GM18498 (cell line): ENCODE data around the gene POC1B.

Experiments used
- ATAC-seq: cut with Tn5 transposase; IDR thresholded peaks from one replicate; pipeline ENCODE4 v1.9.1; 2021; ENCODE audit warnings: mild to moderate bottlenecking, moderate library complexity; ENCODE audit not compliant: unreplicated experiment

POC1B gene

GRCh38 chr12:89424389-89424788, 101.5 kb downstream of the POC1B start:
- no peak for ATAC-seq

GRCh38 chr12:89421092-89421835, 104.6 kb downstream of the POC1B start:
- ATAC-seq: no peak

GRCh38 chr12:89418228-89418910, 107.5 kb downstream of the POC1B start:
- no peak for ATAC-seq

DNA sequence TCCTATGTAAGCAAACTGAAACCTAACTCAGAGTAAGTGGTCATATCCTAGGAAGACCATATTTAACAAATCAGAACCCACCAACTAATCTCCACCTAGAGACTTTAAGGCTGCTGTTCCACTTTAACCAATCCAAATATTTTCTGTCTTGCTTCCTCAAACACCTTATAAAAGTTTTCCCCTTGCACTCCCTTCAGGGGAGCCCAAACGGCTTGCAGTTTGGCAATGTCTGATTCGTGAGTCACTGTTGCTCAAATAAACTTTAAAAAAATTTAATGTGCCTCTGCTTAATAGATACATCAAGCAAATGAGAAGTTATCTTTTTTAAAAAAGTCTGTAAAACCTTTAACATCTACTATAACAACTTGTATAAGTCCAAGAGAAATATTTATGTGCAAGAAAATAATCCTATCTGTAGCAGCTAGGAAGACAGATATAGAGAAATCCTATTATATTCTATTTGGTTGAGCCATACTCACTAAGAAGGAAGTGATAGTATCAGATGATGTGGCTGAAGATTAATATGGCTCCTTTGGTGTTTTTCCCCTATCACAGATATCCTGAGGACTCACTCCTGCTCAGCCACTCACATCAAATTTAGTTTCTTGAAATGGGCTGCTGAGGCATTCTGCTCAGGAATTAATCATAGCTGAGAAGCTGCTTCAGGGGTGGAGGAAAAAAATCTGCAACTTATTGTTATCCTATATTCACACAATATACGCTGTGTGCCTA, 108.4 kb downstream of the POC1B start:
- ATAC-seq: no peak

DNA sequence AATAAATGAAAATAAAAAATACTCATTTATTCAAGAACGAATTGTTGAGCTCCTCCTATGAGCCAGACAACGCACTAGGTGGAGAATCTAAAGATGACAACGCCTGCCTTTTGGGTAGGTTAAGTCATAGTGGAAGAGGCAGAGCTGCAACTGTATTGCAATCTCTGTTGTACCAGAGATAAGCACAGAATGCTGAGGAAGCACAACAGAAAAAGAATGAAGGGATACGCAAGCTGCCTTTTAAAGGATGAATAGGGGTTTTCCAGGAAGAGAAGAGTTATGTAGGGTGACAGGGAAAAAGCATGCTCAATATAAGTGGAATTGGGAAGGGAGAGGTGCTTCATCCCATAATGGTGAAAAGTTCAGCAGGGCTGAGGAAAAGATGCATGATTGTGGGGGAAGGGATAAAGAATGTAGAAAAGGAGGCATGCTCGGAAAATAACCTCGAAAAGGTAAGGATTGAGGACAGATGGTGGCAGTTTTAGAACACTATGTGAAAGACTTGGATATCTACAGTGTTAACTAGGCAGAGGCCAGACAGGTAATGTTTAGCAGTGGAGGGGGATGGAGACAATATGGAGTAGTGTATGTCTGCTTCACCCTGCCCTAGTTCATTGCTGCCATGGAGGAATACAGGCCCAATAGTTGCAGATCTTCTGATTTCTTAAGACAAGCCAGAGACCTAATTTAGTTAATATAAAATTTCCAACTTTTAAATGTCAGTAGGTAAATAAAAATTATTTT, 109.6 kb downstream of the POC1B start:
- no peak for ATAC-seq

GRCh38 chr12:89414851-89415250, 111.0 kb downstream of the POC1B start:
- no peak for ATAC-seq

GRCh38 chr12:89414322-89414721, 111.5 kb downstream of the POC1B start:
- no peak for ATAC-seq

DNA sequence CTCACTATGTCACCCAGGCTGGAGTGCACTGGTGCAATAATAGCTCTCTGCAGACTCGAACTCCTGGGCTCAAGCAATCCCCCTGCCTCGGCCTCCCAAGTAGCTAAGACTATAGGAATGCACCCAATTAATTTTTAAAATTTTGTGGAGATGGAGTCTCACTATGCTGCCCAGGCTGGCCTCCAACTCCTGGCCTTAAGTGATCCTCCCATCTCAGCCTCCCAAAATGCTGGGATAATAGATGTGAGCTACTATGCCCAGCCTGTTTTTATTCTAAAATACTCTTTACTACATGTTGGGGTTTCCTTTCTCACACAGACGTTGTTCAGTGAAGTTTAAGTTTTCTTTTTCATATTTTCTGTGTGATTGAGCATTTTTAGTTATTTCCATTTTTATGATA, 112.6 kb downstream of the POC1B start:
- no peak for ATAC-seq

GRCh38 chr12:89412665-89413064, 113.2 kb downstream of the POC1B start:
- no peak for ATAC-seq

- no peak for ATAC-seq
Observed at GRCh38 chr12:89411846-89412245, 114.0 kb downstream of the POC1B start.

- ATAC-seq: no peak
Observed at GRCh38 chr12:89411234-89411633, 114.6 kb downstream of the POC1B start.

DNA sequence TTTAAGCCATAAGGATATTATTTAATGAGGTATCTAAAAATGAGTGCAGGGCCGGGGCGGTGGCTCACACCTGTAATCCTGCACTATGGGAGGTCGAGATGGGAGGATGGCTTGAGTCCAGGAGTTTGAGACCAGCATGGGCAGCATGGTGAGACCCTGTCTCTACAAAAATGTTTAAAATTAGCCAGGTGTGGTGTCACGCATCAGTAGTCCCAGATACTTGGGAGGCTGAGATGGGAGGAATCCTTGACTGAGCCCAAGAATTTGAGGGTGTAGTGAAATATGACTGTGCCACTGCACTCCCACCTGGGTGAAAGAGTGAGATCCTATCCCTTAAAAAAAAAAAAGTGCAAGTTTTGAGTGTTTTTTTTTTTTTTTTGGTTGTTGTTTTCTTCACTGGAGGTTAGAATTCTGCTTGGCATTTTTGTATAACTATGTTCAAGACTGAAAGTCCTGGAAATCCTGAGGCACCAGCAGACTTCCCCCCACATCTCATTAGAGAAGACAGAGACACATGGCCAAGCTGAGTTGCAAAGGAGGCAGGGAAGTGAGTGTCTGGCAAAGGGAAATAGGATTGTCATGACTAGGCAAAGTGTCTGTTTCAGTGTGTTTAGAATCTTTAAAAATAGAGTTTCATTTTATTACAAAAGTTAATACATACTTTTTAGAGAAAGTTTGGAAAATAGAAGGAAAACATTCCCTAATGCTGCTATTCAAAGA, 120.1 kb downstream of the POC1B start:
- ATAC-seq: no peak

DNA sequence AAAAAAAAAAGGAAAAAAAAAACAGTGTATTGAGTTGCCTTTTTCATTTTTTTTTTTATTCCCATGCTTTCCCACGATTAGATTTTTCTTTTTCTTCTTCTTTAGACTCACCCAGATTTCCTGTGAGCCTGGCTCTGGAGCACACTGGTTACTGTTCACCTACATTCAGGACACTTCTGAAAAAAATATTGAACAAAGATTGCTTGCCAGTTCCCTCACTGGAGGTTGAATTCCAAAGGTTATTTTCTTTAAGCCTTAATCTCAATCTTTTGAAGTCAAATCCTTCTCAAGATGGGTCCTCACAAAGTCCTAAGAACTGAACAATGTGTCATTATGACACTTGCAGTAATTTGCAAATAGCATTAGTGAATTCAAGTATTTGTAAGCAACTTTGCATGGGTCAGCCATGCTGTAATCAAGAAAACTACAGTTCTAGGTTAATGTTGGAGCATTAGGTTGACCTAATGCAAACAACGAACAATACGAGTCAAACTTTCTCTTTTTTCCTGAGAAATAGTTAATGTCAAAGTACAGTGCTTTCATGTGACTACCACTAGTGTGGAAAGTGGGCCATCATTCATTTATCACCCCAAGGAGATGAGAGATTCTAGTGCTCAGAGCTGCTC, 124.3 kb downstream of the POC1B start:
- no peak for ATAC-seq

DNA sequence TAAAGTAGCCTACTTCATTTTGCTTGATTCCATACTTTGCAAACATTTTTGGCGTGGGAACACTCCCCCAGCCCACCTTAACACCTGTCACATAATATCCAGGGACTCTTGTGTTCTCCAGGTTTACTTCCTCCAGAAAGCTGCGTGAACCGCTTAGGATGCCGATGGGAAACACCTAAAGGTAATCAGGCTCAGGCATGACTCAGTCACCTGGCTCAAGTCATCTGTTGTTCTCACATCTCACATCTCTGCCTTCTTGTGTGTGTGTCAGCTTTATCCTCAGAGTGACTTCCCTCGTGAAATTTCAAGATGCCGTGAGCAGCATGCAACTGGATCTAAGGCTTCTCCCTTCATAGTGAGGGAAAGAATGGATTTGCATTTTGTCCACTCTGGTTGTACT, 125.4 kb downstream of the POC1B start:
- no peak for ATAC-seq

- ATAC-seq: no peak
Observed at GRCh38 chr12:89395712-89396111, 130.1 kb downstream of the POC1B start.

DNA sequence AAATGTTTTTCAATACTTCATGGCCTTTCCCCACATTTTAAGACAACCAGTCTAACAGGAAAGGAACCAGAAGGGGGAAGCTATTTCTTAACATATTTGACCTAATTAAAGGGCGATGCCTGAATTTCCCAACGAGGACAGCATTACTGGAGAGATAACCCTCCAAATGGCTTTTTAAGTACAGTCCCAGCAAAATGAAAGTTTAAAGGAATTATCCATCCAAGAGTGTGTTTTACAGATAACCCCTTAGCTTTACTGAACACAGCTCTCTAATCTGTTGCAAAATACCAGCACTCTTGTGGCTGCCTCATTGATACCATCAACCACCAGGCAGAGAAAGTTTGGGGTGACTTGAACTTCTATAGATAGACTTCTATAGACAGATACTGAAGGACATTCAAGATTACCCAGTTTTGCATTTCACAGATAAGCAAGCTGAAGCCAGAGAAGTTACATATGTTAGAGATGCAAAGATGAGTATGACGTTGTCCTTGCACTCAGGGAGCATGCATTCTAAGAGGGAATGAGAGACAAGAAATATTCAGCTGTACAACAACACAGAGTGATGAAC, 132.2 kb downstream of the POC1B start:
- no peak for ATAC-seq

GRCh38 chr12:89392391-89392790, 133.5 kb downstream of the POC1B start:
- ATAC-seq: no peak

DNA sequence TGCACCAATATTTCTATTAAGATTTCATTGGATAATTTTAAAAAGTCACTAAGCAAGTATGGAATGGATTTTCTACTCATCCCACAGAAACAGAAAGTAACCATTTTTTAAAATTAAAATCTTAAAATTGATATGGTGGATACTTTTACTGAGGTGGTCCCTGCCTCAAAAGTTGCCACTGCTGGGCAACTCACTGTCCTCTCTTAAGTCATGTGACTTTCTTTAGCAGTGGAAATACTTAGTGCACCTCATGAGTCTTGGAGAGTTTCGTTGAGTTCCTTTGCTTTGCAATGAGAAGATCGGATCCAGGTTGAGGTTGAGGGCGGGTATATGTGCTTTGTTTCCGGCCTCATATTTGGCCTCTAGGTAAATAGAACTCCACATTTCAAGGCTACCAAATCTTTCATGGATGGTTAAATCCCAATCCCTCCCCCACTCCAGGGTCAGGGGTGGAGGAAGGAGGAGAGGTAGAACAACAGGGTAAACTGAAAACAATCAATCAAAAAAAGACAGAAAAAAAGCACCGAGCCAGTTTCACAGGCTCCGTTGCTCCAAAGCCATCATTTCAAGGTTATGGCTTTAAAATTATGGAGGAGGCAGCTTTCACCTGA, 134.0 kb downstream of the POC1B start:
- ATAC-seq: no peak
